Activated CD8-positive, alpha-beta memory T cell treated with anti-CD3 and anti-CD28 coated beads, Interleukin-2, amount 50 U/mL, for 24 hours (primary cell): ENCODE measurements around the gene GPR35.
"Not testable (repeated sequence)": the region's sequence is repeated elsewhere in the genome, so short reads cannot be mapped to it uniquely, and the experiment has no call there.

ENCODE experiments used
- DNase-seq: peaks from one replicate; pipeline ENCODE4 v3.0.0-alpha.2; 2020; ENCODE audit errors: extremely low read depth

GPR35 gene

GRCh38 chr2:240639566-240639965, 14.3 kb downstream of the GPR35 start:
- DNase-seq, result no peak

DNA sequence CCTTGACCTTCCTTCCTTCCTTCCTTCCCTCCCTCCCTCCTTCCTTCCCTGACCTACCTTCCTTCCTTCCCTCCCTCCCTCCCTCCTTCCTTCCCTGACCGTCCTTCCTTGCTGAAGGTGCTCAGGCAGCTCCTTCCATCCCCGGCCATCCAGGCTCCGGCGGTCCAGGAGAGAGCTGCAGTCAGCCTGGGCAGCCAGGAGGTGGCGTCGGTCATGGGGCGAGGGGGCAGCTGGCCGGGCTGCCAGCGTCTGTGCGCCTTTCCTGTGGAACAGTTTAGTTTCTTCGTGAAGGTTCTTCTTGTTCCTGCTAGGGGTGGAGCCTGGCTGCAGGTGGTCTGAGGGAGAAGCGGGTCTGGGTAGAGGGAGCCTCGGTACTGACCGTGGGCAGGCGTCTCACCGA, 15.7 kb downstream of the GPR35 start:
- DNase-seq, result no peak

- no peak for DNase-seq
Observed at GRCh38 chr2:240642061-240642805, 17.0 kb downstream of the GPR35 start.

DNA sequence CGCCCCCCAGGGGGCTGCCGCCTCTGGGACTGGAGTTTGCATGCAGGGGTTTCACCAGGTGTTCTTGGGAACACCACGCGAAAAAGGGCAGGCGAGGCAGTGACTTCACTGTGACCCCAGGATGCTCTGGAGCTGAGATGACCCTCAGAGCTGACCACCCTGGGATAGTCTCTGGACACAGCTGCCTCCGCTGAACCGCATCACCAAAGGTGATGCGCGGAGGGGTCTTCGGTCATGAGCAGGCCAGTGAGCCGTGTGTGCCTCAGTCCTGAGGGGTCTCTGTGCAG, 17.5 kb downstream of the GPR35 start:
- DNase-seq, result no peak

DNA sequence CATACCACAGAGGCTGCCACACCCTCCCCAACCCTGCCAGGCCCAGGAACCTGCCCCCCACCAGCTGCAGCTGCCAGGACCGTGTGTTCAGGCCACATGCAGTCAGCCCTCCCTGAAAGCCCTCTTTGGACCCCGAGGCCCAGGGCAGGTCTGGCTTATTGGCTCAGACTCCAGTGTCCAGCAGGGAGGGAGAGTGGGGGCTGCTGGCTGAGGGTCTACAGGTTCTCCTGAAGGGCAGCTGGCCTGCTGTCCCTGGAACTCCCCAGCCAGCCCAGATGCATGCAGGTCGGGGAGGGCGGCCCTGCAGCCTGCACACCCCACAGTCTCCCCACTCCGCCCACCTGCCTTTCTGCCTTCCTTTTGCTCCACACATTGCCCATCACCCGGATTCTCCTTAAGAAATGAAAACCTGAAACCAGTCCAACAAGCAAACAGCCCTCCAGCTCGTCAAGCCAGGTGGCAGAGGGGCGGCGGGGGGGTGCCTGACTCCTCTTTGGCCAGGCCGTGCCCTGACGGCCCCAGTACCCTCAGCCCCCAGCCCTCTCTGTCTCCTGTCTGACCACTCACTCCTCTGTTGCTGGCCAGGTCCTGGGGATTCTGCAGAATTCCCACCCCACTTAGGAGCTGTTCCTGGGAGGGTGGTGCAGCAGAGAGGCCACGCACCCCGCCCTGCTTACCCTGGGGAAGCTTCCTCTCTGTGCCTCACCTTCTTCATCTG, 18.0 kb downstream of the GPR35 start:
- DNase-seq, result no peak

- no peak for DNase-seq
Observed at GRCh38 chr2:240643811-240644150, 18.5 kb downstream of the GPR35 start.

DNA sequence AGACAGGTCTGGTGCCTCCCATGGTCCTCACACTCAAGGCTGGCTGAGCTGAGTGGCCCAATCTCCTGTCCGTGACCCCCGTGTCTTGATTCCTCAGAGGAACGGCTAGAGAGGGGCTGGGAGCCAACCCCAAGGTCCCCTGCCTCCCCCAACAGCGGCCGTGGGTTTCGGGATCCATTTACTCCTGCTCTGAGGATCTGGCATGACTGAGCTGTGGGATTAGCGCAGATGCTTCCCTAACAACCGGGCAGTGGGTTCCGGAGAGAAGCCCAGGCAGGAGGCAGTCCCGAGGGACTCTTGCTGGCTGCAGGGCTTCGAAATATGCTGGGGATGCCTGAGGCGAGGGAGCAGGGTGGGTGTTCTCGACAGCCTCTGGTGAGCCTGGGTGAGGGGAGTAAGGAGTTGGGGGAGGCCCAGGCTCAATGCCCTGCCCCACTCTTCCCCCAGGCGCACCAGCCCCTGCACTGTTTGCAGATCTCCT, 18.9 kb downstream of the GPR35 start:
- no peak for DNase-seq

DNA sequence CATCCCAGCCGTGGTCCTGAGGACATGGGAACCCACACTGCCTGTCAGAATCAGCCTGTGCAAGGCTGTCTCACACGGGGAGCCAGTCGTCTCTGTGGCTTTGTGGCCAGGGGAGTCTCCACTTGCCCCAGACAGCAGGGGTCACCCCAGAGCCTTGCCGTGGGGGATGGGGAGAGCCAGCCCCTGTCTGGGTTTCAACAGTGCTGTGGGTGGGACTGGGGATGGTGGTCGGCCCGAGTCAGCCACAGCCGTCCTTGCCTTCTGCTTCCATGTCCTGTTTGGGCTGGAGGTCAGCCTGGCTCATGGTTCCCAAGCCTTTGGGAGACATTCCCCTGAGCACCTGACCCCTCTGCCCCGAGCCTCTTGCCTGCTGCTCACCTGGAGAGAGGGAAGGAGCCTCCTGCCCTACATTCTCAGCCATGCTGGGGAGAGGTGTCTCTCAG, 19.6 kb downstream of the GPR35 start:
- DNase-seq, result no peak

- DNase-seq, result no peak
Observed at GRCh38 chr2:240645346-240645745, 20.1 kb downstream of the GPR35 start.

DNA sequence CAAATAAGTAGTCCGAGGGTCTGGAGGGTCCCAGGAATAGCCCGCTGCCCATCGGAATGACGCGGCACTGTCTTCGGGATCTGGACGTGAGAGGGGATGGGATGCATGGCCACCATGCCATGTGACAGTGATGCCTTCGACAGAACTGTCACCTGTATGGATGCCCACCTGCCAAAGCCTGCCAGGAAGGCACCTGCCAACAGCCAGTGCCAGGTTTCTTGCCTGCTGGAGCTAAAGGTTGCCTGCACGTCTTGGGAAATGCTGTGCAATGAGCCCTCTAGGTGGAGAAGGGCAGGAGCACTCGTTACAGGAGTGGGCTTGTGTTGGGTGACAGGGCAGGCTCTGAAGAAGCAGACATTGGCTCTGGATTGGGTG, 20.5 kb downstream of the GPR35 start:
- no peak for DNase-seq

GRCh38 chr2:240646176-240646899, 21.1 kb downstream of the GPR35 start:
- DNase-seq, result no peak

DNA sequence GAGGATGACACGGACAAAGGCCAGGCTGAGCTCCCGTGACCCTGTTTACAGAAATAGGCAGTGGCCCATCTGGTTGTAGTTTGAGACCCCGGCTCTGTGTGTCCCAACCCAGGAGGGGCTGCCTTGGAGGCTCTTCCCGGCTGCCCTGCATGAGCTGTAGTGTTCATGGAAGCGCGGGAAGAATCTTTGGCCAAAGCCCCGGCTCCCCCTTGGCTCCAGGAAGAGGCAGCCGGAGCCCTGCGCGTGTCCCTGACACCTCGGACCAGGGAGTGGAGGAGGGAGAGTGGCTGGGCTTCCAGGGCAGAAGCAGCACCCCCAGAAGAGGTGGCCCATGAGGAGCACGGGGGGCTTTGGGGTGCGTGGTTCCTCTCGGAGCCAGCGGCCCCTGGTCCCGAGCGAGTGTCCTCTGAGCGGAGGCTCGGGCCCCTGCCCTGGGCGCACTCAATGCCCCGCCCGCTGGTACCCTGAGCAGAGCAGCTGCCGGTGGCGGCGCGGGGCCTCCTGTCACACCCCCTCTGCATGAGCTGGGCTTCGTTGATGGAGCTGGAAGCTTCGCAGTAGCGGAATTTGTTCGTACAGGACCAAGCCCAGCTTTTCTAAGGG, 21.7 kb downstream of the GPR35 start:
- DNase-seq, result no peak

- DNase-seq, result no peak
Observed at GRCh38 chr2:240647503-240648154, 22.3 kb downstream of the GPR35 start.

DNA sequence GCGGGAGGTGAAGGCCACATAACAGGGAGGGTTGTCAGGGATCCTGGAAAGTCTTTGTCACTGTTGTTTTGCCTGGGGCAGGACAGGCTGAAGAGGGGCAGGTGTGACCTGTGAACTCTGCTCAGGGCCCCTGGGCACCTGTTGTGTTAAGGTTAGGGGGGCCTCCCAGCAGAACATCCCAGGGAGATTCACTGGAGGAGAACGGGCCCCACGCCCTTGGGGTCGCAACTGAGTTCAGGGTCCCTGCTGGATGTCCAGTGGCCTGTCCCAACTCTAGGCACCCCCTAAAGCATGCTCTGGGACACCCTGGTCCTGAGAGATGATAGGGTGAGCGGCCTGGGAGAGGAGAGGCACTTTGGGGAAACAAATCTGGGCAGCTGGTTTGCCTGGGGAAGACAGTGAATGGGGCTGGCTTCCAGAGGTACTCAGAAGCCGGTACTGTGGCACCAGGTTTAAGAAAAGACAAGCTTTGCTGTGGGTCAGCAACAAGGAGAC, 22.9 kb downstream of the GPR35 start:
- no peak for DNase-seq

DNA sequence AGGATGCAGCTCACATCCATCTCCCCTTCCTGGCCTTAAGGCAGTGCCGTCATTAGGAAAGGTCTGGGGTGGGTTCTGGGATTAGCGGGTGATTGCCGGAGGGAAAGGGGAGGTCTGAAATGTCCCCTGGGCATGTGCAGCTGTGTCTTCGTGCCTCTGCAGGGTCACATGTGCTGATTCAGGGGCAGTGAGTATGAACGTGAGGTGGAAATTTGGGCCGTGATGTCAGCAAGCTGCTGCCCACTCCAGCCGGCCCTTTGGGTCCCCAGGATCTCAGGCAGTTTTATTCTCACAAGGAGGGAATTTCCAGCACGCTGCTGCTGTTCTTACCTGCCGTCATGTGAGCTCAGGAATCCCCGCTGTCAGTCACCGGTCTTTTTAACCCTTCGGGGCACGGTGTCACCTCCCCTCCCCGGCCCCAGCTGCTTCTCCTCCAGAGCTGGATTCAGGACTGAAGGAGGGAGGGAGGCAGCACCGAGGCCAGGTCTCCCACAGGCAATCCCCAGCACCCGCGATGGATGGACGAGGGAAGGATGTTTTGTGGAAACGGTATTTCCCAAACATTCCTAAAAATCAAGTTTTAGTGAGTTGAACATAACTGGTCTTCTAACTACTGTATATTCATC, 23.5 kb downstream of the GPR35 start:
- no peak for DNase-seq

DNA sequence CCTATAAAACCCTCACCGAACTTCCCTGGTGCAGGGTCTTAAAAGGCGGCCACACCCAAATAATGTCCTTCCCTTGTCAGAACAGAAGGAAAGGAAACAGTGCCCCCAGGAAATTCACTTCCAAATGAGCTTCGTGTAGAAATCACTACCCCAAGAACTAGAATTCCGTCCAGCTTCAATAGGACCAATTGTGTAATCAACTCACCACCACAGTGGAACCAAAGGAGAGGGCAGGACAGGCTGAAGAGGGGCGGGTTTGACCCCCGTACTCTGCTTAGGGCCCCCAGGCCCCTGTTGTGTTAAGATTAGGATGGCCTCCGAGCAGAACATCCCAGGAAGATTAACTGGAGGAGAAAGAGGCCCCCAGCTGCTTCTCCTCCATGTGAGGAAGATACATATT, 24.1 kb downstream of the GPR35 start:
- no peak for DNase-seq

DNA sequence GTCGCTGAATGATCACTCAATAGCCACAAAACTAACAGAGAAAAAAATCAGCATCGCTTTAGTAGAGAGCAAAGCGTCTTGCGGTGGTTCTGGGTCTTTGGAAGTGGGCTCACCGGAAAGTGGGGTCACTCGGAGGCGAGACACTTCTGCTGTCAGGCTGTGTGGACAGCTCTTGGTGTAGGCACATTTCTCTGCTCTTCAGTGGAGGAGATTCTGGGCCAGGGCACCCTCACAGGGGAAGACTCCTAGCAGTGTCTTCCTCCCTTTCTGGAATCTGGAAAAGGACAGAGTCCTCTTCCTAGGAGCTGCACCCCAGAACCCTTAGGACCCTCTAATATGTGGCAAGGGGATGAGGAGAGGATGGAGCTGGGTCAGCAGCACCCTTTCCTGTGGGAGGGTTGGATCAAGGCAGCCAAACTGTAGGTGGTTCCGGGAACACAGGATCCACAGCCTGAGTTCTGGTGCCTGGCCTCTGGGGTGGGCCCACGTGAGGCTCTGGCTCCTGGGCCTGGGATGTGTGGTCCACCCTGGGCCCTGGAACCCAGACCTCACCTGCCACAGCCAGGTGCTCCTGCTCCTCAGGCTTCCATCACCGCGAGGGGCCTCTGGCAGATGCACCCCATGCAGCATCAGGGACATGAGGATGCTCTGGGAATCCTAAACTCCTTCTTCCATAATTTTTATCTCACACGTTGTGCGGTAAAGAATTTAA, 25.1 kb downstream of the GPR35 start:
- no peak for DNase-seq

GRCh38 chr2:240651185-240651584, 25.9 kb downstream of the GPR35 start:
- no peak for DNase-seq

DNA sequence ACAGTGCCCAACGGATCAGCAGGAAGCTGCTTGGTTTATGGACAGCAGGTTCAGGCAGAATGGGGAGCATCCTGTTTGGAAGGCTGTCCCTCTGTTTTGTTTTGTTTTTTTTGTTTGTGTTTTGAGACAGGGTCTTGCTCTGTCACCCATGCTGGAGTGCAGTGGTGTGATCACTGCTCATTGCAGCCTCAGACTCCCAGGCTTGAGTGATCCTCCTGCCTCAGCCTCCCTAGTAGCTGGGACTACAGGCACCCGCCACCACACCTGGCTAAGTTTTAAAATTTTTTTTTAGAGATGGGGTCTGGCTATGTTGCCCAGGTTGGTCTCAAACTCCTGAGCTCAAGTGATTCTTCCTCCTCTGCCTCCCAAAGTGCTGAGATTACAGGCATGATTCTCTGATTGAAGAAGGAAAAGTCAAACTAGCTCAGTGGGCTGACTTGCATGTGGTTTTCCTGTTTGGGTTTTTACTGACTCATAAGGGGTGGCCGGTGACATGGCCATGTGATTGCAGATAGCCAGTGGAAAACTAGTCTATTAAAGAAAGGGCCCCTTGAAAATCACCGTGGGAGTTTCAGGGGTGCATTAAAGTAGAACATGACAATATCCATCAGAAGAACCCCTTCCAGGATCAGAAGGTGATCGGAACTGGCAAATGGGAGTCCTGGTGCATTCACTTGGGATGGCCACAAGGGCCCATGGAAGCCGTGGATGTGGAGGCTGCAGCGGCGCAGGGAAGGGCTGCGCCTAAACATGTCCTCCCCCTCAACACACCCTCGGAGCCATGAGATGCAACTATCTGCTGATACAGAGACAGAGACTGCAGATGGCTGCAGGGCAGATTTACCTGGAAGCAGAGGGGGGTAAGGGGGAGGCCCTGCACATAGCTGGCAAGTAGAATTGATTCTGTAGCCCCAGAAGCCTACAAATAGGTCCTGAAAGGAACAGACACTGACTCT, 30.9 kb downstream of the GPR35 start:
- DNase-seq, result no peak

- DNase-seq, result not testable (repeated sequence)
Observed at GRCh38 chr2:240659883-240660282, 34.6 kb downstream of the GPR35 start.
